ENCODE results near the gene PRTFDC1.

The PRTFDC1 gene

DNA sequence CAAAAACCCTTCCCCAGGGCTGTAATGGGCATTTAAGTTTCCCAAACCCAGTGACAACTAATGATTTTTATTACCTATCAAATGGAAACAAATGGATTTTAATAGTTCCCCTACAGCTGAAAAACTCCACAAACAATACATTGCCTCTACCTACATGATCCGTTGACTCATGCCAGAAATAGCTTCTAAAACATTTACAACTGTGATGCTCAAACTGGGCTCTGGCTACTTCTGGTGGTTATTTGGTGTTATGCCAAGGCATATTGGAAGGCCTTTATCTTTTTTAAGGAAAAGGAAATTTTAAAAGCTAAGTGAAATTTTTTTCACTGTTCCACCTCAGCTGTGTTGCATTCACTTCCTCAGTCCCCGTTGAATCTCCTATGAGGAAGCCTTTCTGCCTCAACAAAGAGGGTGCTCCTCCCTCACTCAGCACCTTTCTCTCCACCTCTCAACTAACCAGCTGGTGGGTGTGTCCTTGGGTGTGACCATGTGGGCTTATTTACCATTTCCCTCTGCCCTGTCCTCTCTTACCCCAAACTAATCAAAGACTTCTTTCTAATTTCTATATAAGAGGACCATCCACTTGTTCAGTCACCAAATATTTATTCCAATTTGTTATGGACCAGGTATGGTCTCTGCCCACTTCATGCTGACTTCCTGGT lies 82.9 kb downstream of the PRTFDC1 start:
- H3K4me3 ChIP-seq (ENCODE audit: low read depth, low read length) = no peak overlapping the region
- DNase-seq (ENCODE audit: low read depth) = no peak
- TF ChIP-seq POLR2A (IDR thresholded peaks at IDR 0.05; ENCODE audit: extremely low read depth, insufficient read length) (no peak), MYC (IDR thresholded peaks at IDR 0.05; ENCODE audit: low read depth, low read length) (no peak), MAX (IDR thresholded peaks at IDR 0.05; ENCODE audit: low read depth, low read length) (no peak)
- TF ChIP-seq, protein P1, sequence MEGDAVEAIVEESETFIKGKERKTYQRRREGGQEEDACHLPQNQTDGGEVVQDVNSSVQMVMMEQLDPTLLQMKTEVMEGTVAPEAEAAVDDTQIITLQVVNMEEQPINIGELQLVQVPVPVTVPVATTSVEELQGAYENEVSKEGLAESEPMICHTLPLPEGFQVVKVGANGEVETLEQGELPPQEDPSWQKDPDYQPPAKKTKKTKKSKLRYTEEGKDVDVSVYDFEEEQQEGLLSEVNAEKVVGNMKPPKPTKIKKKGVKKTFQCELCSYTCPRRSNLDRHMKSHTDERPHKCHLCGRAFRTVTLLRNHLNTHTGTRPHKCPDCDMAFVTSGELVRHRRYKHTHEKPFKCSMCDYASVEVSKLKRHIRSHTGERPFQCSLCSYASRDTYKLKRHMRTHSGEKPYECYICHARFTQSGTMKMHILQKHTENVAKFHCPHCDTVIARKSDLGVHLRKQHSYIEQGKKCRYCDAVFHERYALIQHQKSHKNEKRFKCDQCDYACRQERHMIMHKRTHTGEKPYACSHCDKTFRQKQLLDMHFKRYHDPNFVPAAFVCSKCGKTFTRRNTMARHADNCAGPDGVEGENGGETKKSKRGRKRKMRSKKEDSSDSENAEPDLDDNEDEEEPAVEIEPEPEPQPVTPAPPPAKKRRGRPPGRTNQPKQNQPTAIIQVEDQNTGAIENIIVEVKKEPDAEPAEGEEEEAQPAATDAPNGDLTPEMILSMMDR (IDR thresholded peaks at IDR 0.05; ENCODE audit: low read depth, low read length) = no peak

GRCh38 chr10:24866604-24867583 lies 85.5 kb downstream of the PRTFDC1 start:
- no peak overlapping the region for H3K4me3 ChIP-seq (ENCODE audit: low read depth, low read length)
- DNase-seq (ENCODE audit: low read depth) = no peak
- TF ChIP-seq, protein P1 (IDR thresholded peaks at IDR 0.05; ENCODE audit: low read depth, low read length) = no peak
- TF ChIP-seq POLR2A (IDR thresholded peaks at IDR 0.05; ENCODE audit: extremely low read depth, insufficient read length) = no peak
- no peak for TF ChIP-seq MYC (IDR thresholded peaks at IDR 0.05; ENCODE audit: low read depth, low read length)
- TF ChIP-seq MAX (IDR thresholded peaks at IDR 0.05; ENCODE audit: low read depth, low read length) = no peak

DNA sequence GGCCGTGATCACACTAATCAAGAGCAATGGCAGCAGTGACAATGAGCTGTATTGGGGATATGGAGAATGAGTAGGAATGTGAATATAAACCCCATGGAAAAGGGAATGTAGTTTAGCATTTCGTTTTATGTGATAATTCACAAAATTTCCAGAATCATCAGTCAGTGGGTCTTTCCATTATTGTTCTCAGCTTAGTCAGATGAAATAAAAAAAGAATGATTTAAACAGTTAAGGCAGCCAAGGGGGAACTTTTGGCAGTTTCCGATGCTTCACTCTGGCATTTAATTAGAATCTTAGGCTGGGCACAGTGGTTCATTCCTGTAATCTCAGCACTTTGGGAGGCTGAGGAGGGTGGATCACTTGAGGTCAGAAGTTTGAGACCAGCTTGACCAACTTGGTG lies 86.6 kb downstream of the PRTFDC1 start:
- no peak for DNase-seq (ENCODE audit: low read depth)
- TF ChIP-seq, protein P1 (IDR thresholded peaks at IDR 0.05; ENCODE audit: low read depth, low read length) = no peak
- no peak for TF ChIP-seq MAX (IDR thresholded peaks at IDR 0.05; ENCODE audit: low read depth, low read length)
- TF ChIP-seq MYC (IDR thresholded peaks at IDR 0.05; ENCODE audit: low read depth, low read length) = no peak
- no peak for TF ChIP-seq POLR2A (IDR thresholded peaks at IDR 0.05; ENCODE audit: extremely low read depth, insufficient read length)
- H3K4me3 ChIP-seq (ENCODE audit: low read depth, low read length) = no peak overlapping the region

- TF ChIP-seq MYC (IDR thresholded peaks at IDR 0.05; ENCODE audit: low read depth, low read length) (no peak), MAX (IDR thresholded peaks at IDR 0.05; ENCODE audit: low read depth, low read length) (no peak), POLR2A (IDR thresholded peaks at IDR 0.05; ENCODE audit: extremely low read depth, insufficient read length) (no peak)
- TF ChIP-seq, protein P1 (IDR thresholded peaks at IDR 0.05; ENCODE audit: low read depth, low read length) = no peak
- no peak overlapping the region for H3K4me3 ChIP-seq (ENCODE audit: low read depth, low read length)
- no peak for DNase-seq (ENCODE audit: low read depth)
These were observed 89.8 kb downstream of the PRTFDC1 start for GRCh38 chr10:24862589-24862988.

- no peak for TF ChIP-seq MYC (IDR thresholded peaks at IDR 0.05; ENCODE audit: low read depth, low read length)
- TF ChIP-seq POLR2A (IDR thresholded peaks at IDR 0.05; ENCODE audit: extremely low read depth, insufficient read length) = no peak
- TF ChIP-seq MAX (IDR thresholded peaks at IDR 0.05; ENCODE audit: low read depth, low read length) = no peak
- TF ChIP-seq, protein P1 (IDR thresholded peaks at IDR 0.05; ENCODE audit: low read depth, low read length) = no peak
- no peak overlapping the region for H3K4me3 ChIP-seq (ENCODE audit: low read depth, low read length)
- DNase-seq (ENCODE audit: low read depth) = no peak
These were observed 93.8 kb downstream of the PRTFDC1 start for GRCh38 chr10:24858288-24859270.

Measured in NB4 (cell line).